Activated naive CD8-positive, alpha-beta T cell treated with anti-CD3 and anti-CD28 coated beads, Interleukin-2, amount 50 U/mL, for 24 hours (primary cell): ENCODE data around the gene TMEM98.
A peak's percentile ranks its signal among the peaks of the same experiment; 100 is the strongest.
"Not testable (repeated sequence)": the region's sequence is repeated elsewhere in the genome, so short reads cannot be mapped to it uniquely, and the experiment has no call there.

Source experiments
- ATAC-seq: fragments of 150-1000 bp; cut with Tn5 transposase; one replicate; pipeline ENCODE4 v1.10.0; 2021
- DNase-seq: peaks from one replicate; pipeline ENCODE4 v3.0.0; 2021
- H3K27ac Mint-ChIP-seq: one replicate; pipeline ENCODE4 v1.8.0; 2021; ENCODE audit warnings: mild to moderate bottlenecking, mixed read lengths
- H3K27me3 Mint-ChIP-seq: one replicate; pipeline ENCODE4 v1.8.0; 2021; ENCODE audit warnings: mixed read lengths
- H3K36me3 Mint-ChIP-seq: one replicate; pipeline ENCODE4 v1.8.0; 2021; ENCODE audit warnings: low read depth, mixed read lengths
- H3K4me1 Mint-ChIP-seq: one replicate; pipeline ENCODE4 v1.8.0; 2021; ENCODE audit warnings: mixed read lengths
- H3K4me3 Mint-ChIP-seq: one replicate; pipeline ENCODE4 v1.8.0; 2021; ENCODE audit warnings: mild to moderate bottlenecking, moderate library complexity, mixed read lengths
- H3K9me3 Mint-ChIP-seq: one replicate; pipeline ENCODE4 v1.8.0; 2021; ENCODE audit warnings: mixed read lengths

The TMEM98 gene

DNA sequence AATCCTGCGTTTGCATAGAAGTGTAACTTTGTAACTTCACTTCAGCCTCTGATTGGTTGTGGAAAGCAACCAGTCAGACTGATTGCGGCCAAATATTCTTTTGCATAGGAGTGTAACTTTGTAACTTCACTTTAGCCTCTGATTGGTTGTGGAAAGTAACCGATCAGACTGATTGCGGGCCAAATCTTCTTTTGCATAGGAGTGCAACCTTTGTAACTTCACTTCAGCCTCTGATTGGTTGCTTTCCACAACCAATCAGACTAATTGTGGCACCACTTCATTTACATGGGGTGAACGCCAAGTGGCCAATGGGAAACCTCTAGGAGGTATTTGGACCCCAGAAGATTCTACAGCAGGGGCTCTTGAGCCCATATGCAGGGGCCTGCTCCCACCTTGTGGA is 1.8 kb upstream of the TMEM98 start:
- H3K4me1 Mint-ChIP-seq, result no peaks in the 10 kb centered on the region
- no peak for ATAC-seq
- H3K36me3 Mint-ChIP-seq, result no peaks in the 10 kb centered on the region
- H3K9me3 Mint-ChIP-seq, result no peaks in the 10 kb centered on the region
- H3K27ac Mint-ChIP-seq, result no peak overlapping the region
- no peak for DNase-seq
- peaks cover 28% of the 10 kb centered on the region for H3K27me3 Mint-ChIP-seq
- no peak overlapping the region for H3K4me3 Mint-ChIP-seq

DNA sequence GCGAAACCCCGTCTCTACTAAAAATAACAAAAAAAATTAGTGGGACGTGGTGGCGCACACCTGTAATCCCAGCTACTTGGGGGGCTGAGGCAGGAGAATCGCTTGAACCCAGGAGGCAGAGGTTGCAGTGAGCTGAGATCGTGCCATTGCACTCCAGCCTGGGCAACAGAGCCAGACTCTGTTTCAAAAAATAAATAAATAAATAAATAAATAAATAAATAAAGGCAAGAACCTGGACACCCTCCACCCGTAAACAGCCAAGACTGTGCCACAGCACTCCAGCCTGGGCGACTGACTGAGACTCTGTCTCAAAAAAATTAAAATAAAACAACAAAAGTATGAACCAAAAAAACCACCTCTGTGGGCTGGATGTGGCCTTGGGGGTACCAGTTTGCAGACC is 1.2 kb upstream of the TMEM98 start:
- H3K9me3 Mint-ChIP-seq, H3K27ac Mint-ChIP-seq, H3K4me1 Mint-ChIP-seq, H3K36me3 Mint-ChIP-seq, H3K4me3 Mint-ChIP-seq, ATAC-seq, DNase-seq: not testable (repeated sequence)
- H3K27me3 Mint-ChIP-seq, result peaks cover 32% of the 10 kb centered on the region

DNA sequence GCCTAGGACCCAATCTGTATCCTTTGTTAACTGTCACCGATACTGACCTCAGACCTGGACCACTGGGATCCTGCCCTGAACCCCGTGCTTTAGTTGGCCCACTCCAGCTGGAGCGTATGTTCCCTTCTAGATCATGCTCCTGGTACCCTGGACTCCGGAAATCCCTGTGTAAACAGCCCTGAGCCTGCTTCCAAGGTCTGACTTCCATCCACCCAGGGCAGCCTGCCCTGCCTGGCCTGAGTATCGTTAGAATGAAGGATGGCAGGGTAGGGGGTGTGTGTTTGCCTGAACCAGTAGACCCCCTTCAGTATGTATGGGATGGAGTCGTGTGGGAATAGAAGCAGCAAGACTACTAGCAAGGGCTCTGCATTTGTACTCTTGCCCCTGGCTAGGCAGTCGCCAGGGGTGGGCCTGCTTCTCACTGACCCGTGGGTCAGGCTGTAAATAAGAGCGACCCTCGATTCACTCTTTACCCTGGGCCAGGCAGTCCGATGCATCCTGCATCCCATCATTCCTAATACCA is 691 bp upstream of the TMEM98 start:
- no peaks in the 10 kb centered on the region for H3K36me3 Mint-ChIP-seq
- H3K9me3 Mint-ChIP-seq, result no peaks in the 10 kb centered on the region
- DNase-seq, result no peak
- H3K4me3 Mint-ChIP-seq, result peak overlapping the region; percentile 46
- no peak for ATAC-seq
- no peaks in the 10 kb centered on the region for H3K4me1 Mint-ChIP-seq
- H3K27ac Mint-ChIP-seq, result no peak overlapping the region
- H3K27me3 Mint-ChIP-seq, result peaks cover 33% of the 10 kb centered on the region

DNA sequence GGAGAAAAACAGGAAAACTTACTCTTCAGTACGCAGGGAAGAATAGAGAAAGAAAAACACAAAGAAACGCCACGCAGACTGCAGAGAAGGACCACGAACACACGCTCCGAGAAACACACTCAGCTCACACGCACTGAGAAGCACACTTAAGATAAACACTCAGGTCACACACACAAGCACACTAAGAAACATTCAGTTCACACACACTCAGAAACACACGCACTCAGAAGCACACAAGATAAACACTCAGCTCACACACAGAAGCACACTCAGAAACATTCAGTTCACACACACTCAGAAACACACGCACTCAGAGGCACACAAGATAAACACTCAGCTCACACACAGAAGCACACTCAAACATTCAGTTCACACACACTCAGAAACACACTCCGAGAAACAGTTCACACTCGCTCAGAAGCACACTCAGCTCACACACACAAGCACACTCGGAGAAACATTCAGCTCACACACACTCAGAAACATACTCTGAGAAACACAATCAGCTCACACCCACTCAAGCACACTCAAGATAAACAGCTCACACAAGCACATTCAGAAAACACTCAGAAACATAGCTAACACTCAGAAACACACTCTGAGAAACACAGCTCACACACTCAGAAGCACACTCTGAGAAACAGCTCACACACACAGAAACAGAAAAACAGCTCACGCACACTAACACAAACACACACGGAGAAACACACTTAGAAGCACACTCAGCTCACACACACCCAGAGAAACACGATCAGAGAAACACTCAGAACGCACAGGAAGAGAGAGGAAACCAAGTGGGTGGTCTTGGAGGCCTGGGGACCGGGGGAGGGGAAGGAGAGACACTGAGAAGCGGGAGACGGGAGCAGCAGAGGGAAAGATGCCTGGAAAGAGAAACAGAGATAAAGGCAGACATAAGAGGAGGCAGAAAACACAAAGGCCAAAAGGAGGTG is 908 bp downstream of the TMEM98 start:
- DNase-seq (no peak), ATAC-seq (no peak)
- Mint-ChIP-seq H3K4me1 (no peaks in the 10 kb centered on the region), H3K27ac (no peak overlapping the region), H3K27me3 (peaks cover 39% of the 10 kb centered on the region), H3K4me3 (no peak overlapping the region), H3K36me3 (no peaks in the 10 kb centered on the region), H3K9me3 (no peaks in the 10 kb centered on the region)

DNA sequence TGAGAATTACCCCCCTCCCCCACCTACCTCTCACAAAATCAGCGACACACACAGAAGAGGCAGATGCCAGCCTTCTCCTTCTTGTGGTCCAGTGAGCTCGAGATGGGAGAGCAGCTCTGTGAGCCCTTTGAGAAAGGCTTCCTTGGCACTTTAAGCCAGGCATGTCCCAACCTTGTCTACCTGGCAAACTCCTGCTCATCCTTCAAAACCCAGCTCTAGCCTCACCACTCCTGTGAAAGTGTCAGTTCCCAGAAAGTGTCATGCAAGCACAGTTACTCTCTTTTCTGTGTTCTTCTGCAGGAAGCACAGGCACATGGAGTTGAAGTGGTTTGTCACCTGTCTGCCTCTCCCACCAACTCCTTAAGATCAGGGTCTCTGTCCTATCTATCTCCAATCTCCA is 1.6 kb downstream of the TMEM98 start:
- no peaks in the 10 kb centered on the region for H3K36me3 Mint-ChIP-seq
- no peak overlapping the region for H3K4me3 Mint-ChIP-seq
- peaks cover 46% of the 10 kb centered on the region for H3K27me3 Mint-ChIP-seq
- no peaks in the 10 kb centered on the region for H3K9me3 Mint-ChIP-seq
- H3K4me1 Mint-ChIP-seq, result no peaks in the 10 kb centered on the region
- H3K27ac Mint-ChIP-seq, result no peak overlapping the region
- ATAC-seq, result no peak
- DNase-seq, result no peak

- no peak overlapping the region for H3K4me3 Mint-ChIP-seq
- H3K9me3 Mint-ChIP-seq, result no peaks in the 10 kb centered on the region
- ATAC-seq, result no peak
- peaks cover 52% of the 10 kb centered on the region for H3K27me3 Mint-ChIP-seq
- no peak for DNase-seq
- no peaks in the 10 kb centered on the region for H3K4me1 Mint-ChIP-seq
- no peaks in the 10 kb centered on the region for H3K36me3 Mint-ChIP-seq
- no peak overlapping the region for H3K27ac Mint-ChIP-seq
Measured at GRCh38 chr17:32930512-32930911, 2.6 kb downstream of the TMEM98 start.

DNA sequence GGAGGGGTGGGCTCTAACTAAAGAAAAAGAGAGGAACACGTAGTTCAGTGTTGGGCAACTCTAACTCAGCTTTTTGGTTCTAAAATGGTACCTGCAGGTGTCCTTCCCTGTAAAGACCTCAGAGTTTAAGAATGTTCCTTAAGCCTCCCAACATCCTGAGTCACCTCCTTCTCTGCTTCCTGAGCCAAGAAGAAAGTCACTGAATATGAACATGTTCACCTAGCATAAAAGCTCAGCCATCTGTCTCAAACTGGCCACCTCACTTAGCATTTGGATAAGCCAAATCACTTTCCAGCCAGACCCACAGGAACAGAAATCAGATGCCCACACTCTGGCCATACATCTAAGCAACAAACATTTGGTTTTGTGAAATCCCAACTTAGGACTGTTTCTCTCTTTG is 3.7 kb downstream of the TMEM98 start:
- H3K27me3 Mint-ChIP-seq, result peaks cover 44% of the 10 kb centered on the region

GRCh38 chr17:32933881-32934280 is 5.9 kb downstream of the TMEM98 start:
- Mint-ChIP-seq H3K4me1 (peaks cover 3% of the 10 kb centered on the region), H3K9me3 (no peaks in the 10 kb centered on the region), H3K36me3 (no peaks in the 10 kb centered on the region), H3K4me3 (no peak overlapping the region), H3K27ac (no peak overlapping the region), H3K27me3 (peaks cover 38% of the 10 kb centered on the region)
- ATAC-seq (no peak), DNase-seq (no peak)

More for the DNA sequence above, 3.7 kb downstream of the TMEM98 start:
- H3K36me3 Mint-ChIP-seq, result no peaks in the 10 kb centered on the region
- no peaks in the 10 kb centered on the region for H3K9me3 Mint-ChIP-seq
- no peak overlapping the region for H3K27ac Mint-ChIP-seq
- ATAC-seq (no peak), DNase-seq (no peak)
- H3K4me3 Mint-ChIP-seq, result no peak overlapping the region
- H3K4me1 Mint-ChIP-seq, result no peaks in the 10 kb centered on the region

GRCh38 chr17:32935726-32936125 is 7.8 kb downstream of the TMEM98 start:
- H3K27ac Mint-ChIP-seq, result no peak overlapping the region
- ATAC-seq (no peak), DNase-seq (no peak)
- H3K4me3 Mint-ChIP-seq, result no peak overlapping the region
- peaks cover 3% of the 10 kb centered on the region for H3K4me1 Mint-ChIP-seq
- no peaks in the 10 kb centered on the region for H3K36me3 Mint-ChIP-seq
- no peaks in the 10 kb centered on the region for H3K9me3 Mint-ChIP-seq
- peaks cover 30% of the 10 kb centered on the region for H3K27me3 Mint-ChIP-seq

DNA sequence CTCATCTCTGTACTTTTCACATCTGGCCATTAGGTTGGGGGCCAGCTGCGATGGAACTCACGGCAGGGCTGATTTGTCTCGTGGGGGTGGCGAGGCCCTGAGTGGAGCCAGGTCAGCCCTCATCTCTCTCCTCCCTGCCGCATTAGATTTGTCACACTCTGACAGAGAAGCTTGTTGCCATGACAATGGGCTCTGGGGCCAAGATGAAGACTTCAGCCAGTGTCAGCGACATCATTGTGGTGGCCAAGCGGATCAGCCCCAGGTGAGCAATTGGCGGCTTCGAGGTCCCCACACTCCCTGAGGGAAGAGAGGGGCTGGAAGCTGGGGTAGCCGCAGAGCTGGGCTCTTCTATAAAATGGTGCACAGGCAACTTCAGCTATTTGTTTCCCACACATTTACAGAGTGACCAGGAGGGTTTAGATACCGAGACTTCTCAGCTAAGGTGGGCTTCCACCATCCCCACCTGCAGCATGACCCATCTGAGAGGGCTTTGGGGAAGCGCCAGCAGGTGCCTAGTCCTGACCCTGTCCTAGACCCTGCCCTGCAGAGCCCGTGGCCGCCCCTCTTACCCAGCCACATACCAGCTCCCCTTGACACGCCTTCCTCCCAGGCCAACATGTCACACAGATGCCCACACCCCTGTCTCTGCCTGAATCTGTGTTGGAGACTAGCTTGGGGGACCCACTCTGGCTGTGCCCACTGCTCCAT is 8.4 kb downstream of the TMEM98 start:
- H3K36me3 Mint-ChIP-seq, result no peaks in the 10 kb centered on the region
- peaks cover 27% of the 10 kb centered on the region for H3K27me3 Mint-ChIP-seq
- ATAC-seq (peak; percentile 34), DNase-seq (no peak)
- peaks cover 3% of the 10 kb centered on the region for H3K4me1 Mint-ChIP-seq
- no peak overlapping the region for H3K4me3 Mint-ChIP-seq
- no peaks in the 10 kb centered on the region for H3K9me3 Mint-ChIP-seq
- H3K27ac Mint-ChIP-seq, result no peak overlapping the region

DNA sequence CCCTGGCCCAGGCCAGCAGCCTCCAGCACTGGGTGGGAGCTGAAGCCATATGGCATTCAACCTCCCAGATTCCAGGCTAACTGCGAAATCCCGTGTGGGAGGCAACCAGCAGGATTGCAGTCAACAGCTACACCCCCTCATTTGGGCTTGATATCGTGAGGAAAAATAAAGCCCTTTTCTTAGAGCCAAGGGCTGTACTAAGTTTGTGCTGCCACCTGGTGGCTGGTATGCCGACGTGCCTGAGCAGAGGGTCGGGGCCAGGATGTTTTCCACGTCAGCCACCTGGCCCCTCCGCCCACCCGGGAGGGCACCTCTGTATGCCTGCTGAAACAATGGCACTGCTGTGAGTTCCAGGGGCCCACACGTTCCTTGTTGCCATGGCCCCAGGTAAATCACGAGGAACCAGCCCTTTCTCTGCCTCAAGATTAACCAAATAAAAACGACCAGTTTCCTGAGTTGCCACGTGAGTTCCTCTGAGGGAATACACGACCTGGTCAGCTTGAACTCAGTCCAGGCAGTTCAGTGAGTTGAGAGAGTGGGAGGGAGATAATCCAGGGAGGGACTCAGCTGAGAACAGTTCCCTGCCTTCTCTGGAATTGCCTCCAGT is 9.0 kb downstream of the TMEM98 start:
- no peak overlapping the region for H3K4me3 Mint-ChIP-seq
- peaks cover 24% of the 10 kb centered on the region for H3K27me3 Mint-ChIP-seq
- no peak overlapping the region for H3K27ac Mint-ChIP-seq
- DNase-seq (peak; percentile 67), ATAC-seq (peak; percentile 68)
- H3K36me3 Mint-ChIP-seq, result no peaks in the 10 kb centered on the region
- H3K9me3 Mint-ChIP-seq, result no peaks in the 10 kb centered on the region
- H3K4me1 Mint-ChIP-seq, result peaks cover 3% of the 10 kb centered on the region

- no peak overlapping the region for H3K27ac Mint-ChIP-seq
- ATAC-seq, result no peak
- H3K9me3 Mint-ChIP-seq, result no peaks in the 10 kb centered on the region
- no peak overlapping the region for H3K4me3 Mint-ChIP-seq
- H3K4me1 Mint-ChIP-seq, result peaks cover 3% of the 10 kb centered on the region
- H3K27me3 Mint-ChIP-seq, result peaks cover 5% of the 10 kb centered on the region
- no peaks in the 10 kb centered on the region for H3K36me3 Mint-ChIP-seq
- no peak for DNase-seq
Measured at GRCh38 chr17:32940706-32941390, 12.9 kb downstream of the TMEM98 start.

GRCh38 chr17:32941419-32942032 is 13.6 kb downstream of the TMEM98 start:
- H3K27me3 Mint-ChIP-seq, result peaks cover 5% of the 10 kb centered on the region
- H3K27ac Mint-ChIP-seq, result no peak overlapping the region
- H3K4me3 Mint-ChIP-seq, result no peak overlapping the region
- peaks cover 3% of the 10 kb centered on the region for H3K4me1 Mint-ChIP-seq
- no peaks in the 10 kb centered on the region for H3K36me3 Mint-ChIP-seq
- DNase-seq (no peak), ATAC-seq (no peak)
- no peaks in the 10 kb centered on the region for H3K9me3 Mint-ChIP-seq

DNA sequence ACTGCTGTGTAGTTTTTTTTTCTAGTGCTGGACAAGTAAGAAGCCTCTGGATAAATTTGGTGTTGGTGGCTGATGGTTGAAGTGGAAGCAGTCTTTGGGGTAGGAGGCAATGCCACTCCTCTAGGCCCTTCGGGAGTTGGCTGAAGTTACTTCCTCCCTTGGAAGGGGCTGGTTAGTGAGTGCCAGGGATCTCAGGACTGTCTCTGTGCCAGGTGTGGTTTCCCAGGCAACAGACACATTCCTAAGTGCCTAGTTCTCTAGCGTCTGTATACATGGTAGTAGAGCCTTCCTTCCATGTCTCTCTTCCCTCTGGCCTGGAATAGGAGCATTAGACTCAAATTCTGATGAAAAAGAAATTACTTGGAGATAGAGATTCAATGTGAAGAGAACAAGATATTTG is 15.3 kb downstream of the TMEM98 start:
- H3K27ac Mint-ChIP-seq, result no peak overlapping the region
- H3K4me3 Mint-ChIP-seq, result no peak overlapping the region
- H3K9me3 Mint-ChIP-seq, result no peaks in the 10 kb centered on the region
- ATAC-seq (no peak), DNase-seq (no peak)
- H3K27me3 Mint-ChIP-seq, result peaks cover 5% of the 10 kb centered on the region
- H3K36me3 Mint-ChIP-seq, result no peaks in the 10 kb centered on the region
- H3K4me1 Mint-ChIP-seq, result no peaks in the 10 kb centered on the region
